GM08714 (cell line): Measurements from ENCODE around the gene GRM4.

Experiments
- H3K4me3 ChIP-seq: fragments of 200-500 bp; sonication (Bioruptor generic); 2 replicates; pipeline ENCODE4 v1.5.1; 2014; ENCODE audit warnings: mild to moderate bottlenecking, low read length, inconsistent platforms
- ZNF274 ChIP-seq: IDR thresholded peaks from 2 replicates; pipeline ENCODE4 v1.6.1; 2012; ENCODE audit warnings: mild to moderate bottlenecking, low read depth, low read length

The GRM4 gene

DNA sequence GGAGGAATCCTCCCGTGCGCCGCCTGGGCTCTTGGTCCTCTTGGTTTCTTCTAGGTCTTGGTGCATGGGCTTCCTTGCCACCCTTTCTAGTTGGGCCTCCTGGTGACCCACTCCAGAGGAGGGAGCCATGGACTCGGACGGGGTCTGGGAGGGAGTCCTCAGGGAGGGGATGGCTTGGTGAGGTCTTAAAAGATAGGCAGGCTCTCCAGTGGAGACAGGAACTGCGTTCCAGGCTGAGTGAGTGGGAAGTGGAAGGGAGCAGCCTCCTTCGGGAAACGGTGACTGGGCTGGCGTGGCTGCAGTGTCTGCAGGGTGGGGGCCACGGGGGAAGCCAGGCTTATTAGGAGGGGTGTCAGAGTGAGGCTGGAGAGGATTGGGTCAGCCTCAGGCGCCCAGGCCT, 152.8 kb downstream of the GRM4 start:
- TF ChIP-seq ZNF274, result no peak
- no peak overlapping the region for H3K4me3 ChIP-seq

DNA sequence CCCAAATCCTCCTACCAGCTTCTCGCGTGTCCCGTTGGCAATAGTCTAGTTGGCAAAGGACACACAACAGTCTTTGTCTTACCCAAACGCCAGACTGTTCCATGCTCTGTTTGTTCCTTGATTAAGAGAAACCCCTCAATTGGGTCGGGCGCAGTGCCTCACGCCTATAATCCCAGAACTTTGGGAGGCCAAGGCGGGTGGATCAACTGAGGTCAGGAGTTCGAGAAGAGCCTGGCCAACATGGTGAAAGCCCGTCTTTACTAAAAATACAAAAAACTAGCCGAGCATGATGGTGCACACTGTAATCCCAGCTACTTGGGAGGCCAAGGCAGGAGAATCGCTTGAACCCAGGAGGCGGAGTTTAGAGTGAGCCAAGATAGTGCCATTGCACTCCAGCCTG, 153.7 kb downstream of the GRM4 start:
- no peak overlapping the region for H3K4me3 ChIP-seq
- no peak for TF ChIP-seq ZNF274

- H3K4me3 ChIP-seq, result no peak overlapping the region
- no peak for TF ChIP-seq ZNF274
Measured at GRCh38 chr6:33991610-33992009, 154.3 kb downstream of the GRM4 start.

DNA sequence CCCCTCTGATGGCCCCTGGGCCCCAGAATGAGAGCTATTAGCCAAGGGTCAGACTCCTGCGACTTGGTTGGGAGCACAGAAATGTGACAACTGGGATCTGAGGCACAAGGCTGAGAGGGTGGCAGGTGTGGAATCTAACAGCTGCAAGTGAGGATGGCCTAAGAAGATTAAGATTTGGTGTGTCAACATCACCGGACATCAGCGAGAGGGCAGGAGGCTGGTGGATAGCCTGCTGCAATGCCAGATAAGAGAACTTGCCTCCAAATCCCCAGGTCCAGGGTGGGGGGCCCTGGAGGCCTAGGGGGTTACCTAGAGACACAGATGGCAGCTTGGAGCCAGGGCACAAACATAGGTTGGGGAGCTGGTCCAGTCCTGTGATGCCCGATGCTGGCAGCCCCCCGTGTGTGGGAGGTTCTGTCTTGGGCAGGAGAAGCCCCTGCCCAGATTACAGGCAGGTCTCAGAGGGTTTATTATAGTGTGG, 155.8 kb downstream of the GRM4 start:
- no peak overlapping the region for H3K4me3 ChIP-seq
- TF ChIP-seq ZNF274, result no peak

DNA sequence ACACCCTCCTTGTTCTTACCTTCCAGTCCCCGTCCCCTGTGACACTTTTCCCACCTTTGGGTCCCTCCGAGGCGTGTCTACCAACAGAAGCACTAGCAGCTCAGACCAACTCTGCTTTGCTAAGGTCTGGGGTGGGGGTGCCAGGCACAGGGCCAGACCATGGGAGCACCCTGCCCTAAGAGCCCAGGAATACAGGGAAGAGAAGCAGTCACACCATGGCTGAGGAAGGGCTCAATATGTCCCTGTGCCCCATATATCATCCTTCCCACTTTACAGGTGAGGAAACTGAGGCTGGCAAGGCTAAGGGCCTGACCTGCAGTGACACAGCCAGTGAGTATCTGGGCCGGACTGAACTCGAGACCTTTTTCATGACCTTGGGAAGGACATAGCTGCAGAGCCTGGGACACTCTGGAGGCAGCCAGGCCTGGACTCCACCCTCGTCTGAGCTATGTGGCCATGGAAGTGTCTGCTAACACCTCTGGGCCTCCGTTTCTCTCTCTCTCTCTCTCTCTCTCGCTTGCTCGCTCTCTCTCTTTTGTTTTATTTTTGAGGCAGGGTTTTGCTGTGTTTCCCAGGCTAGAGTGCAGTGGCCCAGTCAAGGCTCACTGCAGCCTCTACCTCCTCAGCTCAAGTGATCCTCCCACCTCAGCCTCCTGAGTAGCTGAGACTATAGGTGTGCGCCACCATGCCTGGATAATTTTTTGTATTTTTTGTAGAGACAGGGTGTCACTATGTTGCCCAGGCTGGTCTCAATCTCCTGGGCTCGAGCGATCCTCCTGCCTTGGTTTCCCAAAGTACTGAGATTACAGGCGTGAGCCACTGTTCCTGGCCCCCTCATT, 156.7 kb downstream of the GRM4 start:
- TF ChIP-seq ZNF274, result no peak
- no peak overlapping the region for H3K4me3 ChIP-seq

- H3K4me3 ChIP-seq, result no peak overlapping the region
- TF ChIP-seq ZNF274, result no peak
Measured at GRCh38 chr6:33988121-33989015, 157.5 kb downstream of the GRM4 start.

DNA sequence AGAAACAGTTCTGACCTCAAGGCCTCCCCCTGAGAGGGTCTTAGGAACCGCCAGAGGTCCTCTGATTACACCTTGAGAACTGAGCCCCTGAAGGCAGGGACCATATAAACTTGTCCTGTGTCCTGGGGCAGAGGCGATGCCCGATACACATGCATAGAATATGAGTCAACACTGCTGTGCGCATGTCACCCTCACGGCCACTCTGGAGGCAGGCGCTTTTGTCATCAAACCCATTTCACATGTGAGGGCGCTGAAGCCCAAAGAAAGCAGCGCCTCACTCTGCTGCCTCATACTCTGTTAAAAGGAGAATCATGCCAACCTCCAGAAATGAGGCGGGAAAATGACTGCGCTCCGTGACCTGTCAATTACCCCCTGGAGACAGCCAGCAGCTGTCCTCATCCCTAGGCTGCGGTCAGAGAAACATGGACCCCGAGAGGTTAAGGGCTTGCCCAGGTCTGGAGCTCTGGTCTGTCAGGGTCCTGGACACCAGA, 158.3 kb downstream of the GRM4 start:
- TF ChIP-seq ZNF274, result no peak
- H3K4me3 ChIP-seq, result no peak overlapping the region

GRCh38 chr6:33985947-33986346, 159.9 kb downstream of the GRM4 start:
- no peak for TF ChIP-seq ZNF274
- no peak overlapping the region for H3K4me3 ChIP-seq

- no peak for TF ChIP-seq ZNF274
Measured at GRCh38 chr6:33985313-33985751, 160.6 kb downstream of the GRM4 start.

DNA sequence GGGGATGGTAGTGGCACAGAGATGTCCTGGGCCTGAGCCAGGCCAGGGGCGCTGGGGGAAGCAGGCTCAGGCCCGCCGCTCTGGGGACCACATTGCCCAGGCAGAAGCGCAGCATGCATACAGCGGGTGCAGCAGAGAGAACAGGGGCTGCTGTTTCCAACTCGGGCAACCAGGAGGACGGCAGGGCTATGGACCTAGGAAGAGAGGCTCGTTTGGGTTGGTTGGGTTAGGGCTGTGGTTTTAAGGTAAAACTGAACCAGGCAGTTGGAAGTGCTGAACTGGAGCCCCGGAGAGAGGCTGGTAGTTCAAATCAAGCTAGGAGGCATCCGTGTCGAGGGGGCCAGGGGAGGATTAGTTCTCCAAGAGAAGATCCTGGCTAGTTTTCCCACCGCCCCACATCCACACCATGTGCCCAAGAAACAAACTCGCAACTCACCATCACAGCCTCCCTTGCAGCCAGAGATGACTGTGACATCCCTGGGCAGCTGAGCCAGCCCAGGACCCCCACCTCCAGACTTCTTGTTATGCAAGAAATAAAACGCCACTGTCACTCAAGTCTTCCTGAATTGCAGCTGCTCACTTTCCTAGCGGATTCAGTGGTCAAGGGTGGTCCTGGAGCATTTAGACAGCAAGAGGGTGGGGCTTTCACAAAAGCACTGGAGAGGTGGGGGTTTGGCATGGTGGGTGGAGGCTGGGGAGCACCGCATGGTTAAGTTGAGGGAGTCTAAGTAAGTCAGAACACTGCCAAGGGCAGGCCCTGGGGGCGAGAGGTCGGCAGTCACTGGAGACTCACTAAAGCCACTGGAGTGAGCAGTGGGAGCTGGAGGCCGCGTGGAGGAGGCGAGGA, 161.2 kb downstream of the GRM4 start:
- H3K4me3 ChIP-seq, result no peak overlapping the region
- no peak for TF ChIP-seq ZNF274

More at GRCh38 chr6:33985313-33985751, 160.6 kb downstream of the GRM4 start:
- H3K4me3 ChIP-seq, result no peak overlapping the region

DNA sequence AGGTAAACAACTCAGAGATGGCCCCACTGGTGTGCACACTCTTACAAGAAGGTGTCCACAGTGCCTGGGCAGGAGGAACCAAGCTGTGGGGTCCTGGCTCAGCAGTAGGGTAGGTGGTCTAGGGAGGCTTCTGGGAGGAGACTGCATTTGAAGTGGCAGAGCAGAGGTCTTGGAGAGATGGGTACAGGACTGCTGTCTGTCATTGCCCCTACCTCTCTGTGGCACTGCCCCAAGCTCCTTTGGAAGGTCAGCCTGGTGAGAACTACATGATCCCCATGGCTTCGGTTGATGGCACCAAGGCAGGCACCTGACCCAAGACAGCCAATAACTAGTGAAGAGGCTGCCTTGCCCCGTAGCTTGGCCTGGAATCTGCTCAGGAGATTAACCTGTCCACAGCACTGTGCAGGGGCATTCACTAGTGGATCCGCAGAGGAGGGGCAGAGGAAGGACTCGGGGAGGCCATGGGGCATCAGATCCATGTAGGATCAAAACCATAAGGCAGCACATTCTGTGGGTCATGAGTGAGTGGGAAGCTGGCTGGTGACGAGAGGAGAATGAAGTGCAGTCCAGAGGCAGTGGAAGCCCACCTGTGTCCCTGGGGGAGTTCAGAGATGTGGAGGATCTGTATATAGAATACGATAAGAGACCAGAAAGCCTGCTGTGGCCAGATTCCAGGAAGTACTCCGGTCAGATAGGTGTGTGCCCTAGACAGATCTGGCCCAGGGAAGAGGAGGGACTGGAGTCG, 162.0 kb downstream of the GRM4 start:
- H3K4me3 ChIP-seq, result no peak overlapping the region
- no peak for TF ChIP-seq ZNF274

- no peak for TF ChIP-seq ZNF274
- no peak overlapping the region for H3K4me3 ChIP-seq
Measured at GRCh38 chr6:33983109-33983716, 162.7 kb downstream of the GRM4 start.

DNA sequence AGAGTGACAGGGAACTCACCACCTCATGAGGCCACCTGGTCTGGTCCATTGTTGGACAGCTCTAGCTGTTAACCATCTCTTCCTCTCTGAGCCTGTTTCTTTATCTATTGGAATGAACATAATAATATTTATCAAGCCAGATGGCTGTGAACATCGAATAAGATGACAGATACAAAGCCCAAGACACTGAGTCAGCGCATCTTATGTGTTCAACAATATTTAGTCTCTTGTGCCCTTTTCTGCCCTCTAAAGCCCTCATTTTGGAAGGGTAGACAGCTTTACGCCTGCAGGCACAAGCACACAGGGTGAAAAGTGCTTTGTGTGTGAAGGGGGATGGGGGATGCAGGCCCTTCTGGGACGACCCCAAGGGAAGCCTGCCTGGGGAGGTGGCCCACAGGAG, 164.0 kb downstream of the GRM4 start:
- no peak overlapping the region for H3K4me3 ChIP-seq
- TF ChIP-seq ZNF274, result no peak
